NCI-H2196 (cell line): ENCODE results near the gene CD5L.

Experiments used
- DNase-seq: peaks from one replicate; lab custom pipeline; 2025; ENCODE audit not compliant: unreplicated experiment; lab: John Stamatoyannopoulos, UW

Gene CD5L

GRCh38 chr1:157819215-157819614, 22.4 kb downstream of the CD5L start:
- no peak for DNase-seq

- DNase-seq = no peak
Observed at GRCh38 chr1:157813269-157813668, 28.3 kb downstream of the CD5L start.

- DNase-seq = no peak
Observed at GRCh38 chr1:157806431-157807149, 35.0 kb downstream of the CD5L start.

GRCh38 chr1:157803851-157804250, 37.8 kb downstream of the CD5L start:
- DNase-seq = no peak

GRCh38 chr1:157799996-157800395, 41.6 kb downstream of the CD5L start:
- no peak for DNase-seq

GRCh38 chr1:157798211-157798610, 43.4 kb downstream of the CD5L start:
- DNase-seq = no peak

- no peak for DNase-seq
Observed at GRCh38 chr1:157785248-157785647, 56.4 kb downstream of the CD5L start.

- no peak for DNase-seq
Observed at GRCh38 chr1:157784801-157785200, 56.8 kb downstream of the CD5L start.

GRCh38 chr1:157782931-157783330, 58.7 kb downstream of the CD5L start:
- no peak for DNase-seq

GRCh38 chr1:157781048-157781447, 60.6 kb downstream of the CD5L start:
- no peak for DNase-seq
